ENCODE results near the gene FLT1. TPM values are rescaled to one million over a fixed set of nuclear protein-coding genes. Genes with fewer than 3 reads are reported as not detected.

Gene FLT1
- total RNA-seq, 1 donor from 2014 or later: 0.47 TPM

GRCh38 chr13:28440774-28441504 lies 54.0 kb downstream of the FLT1 start:
- peaks cover under 1% of the 10 kb centered on the region for H3K9me3 Mint-ChIP-seq
- H4K20me1 ChIP-seq (ENCODE audit: low read depth): no peaks in the 10 kb centered on the region

GRCh38 chr13:28438598-28439334 lies 56.2 kb downstream of the FLT1 start:
- peak overlapping the region; percentile 30 for H2AFZ ChIP-seq (replicated peaks)
- peaks cover 7% of the 10 kb centered on the region for H3K4me1 ChIP-seq
- no peaks in the 10 kb centered on the region for H3F3A ChIP-seq (ENCODE audit: low read depth)
- no peak for TF ChIP-seq EZH2 (IDR thresholded peaks at IDR 0.05)
- no peak for TF ChIP-seq EZH2phosphoT487 (IDR thresholded peaks at IDR 0.05)
- TF ChIP-seq CTCF (IDR thresholded peaks at IDR 0.05): no peak
- Mint-ChIP-seq H3K4me1 (peaks cover 23% of the 10 kb centered on the region), H3K27me3 (ENCODE audit: insufficient read depth, low read depth) (no peaks in the 10 kb centered on the region), H3K9me3 (no peaks in the 10 kb centered on the region), H3K36me3 (no peaks in the 10 kb centered on the region), H3K27ac (no peak overlapping the region), H3K4me3 (no peak overlapping the region)
- H3K36me3 ChIP-seq: no peaks in the 10 kb centered on the region
- peak overlapping the region; percentile 12 for H3K4me2 ChIP-seq
- H4K20me1 ChIP-seq (ENCODE audit: low read depth): no peaks in the 10 kb centered on the region
- no peaks in the 10 kb centered on the region for H3K9me3 ChIP-seq (ENCODE audit: low read depth)
- no peaks in the 10 kb centered on the region for H3K79me2 ChIP-seq (ENCODE audit: low read depth)
- no peak overlapping the region for H3K4me3 ChIP-seq
- peaks cover 5% of the 10 kb centered on the region for H3K27me3 ChIP-seq
- no peak overlapping the region for H3K9ac ChIP-seq
- no peak overlapping the region for H3K27ac ChIP-seq
- no peak for DNase-seq (ENCODE audit: low spot score)

More at GRCh38 chr13:28440774-28441504, 54.0 kb downstream of the FLT1 start:
- Histone ChIP-seq H3K27ac (no peak overlapping the region), H3K79me2 (ENCODE audit: low read depth) (no peaks in the 10 kb centered on the region), H2AFZ (replicated peaks) (no peak overlapping the region), H3K27me3 (peaks cover 5% of the 10 kb centered on the region), H3K4me1 (peaks cover 7% of the 10 kb centered on the region), H3K4me2 (no peak overlapping the region), H3K9me3 (ENCODE audit: low read depth) (no peaks in the 10 kb centered on the region), H3K36me3 (no peaks in the 10 kb centered on the region), H3F3A (ENCODE audit: low read depth) (no peaks in the 10 kb centered on the region), H3K4me3 (no peak overlapping the region), H3K9ac (no peak overlapping the region)
- no peak overlapping the region for H3K27ac Mint-ChIP-seq
- no peak for TF ChIP-seq EZH2phosphoT487 (IDR thresholded peaks at IDR 0.05)
- TF ChIP-seq CTCF (IDR thresholded peaks at IDR 0.05): no peak
- TF ChIP-seq EZH2 (IDR thresholded peaks at IDR 0.05): no peak
- no peak overlapping the region for H3K4me3 Mint-ChIP-seq
- peaks cover 20% of the 10 kb centered on the region for H3K4me1 Mint-ChIP-seq
- H3K36me3 Mint-ChIP-seq: no peaks in the 10 kb centered on the region
- DNase-seq (ENCODE audit: low spot score): no peak
- H3K27me3 Mint-ChIP-seq (ENCODE audit: insufficient read depth, low read depth): no peaks in the 10 kb centered on the region

- no peaks in the 10 kb centered on the region for H3K27me3 Mint-ChIP-seq (ENCODE audit: insufficient read depth, low read depth)
- H3K36me3 Mint-ChIP-seq: no peaks in the 10 kb centered on the region
- Histone ChIP-seq H3K9ac (no peak overlapping the region), H3F3A (ENCODE audit: low read depth) (no peaks in the 10 kb centered on the region), H3K27me3 (peaks cover 5% of the 10 kb centered on the region), H3K4me3 (no peak overlapping the region), H4K20me1 (ENCODE audit: low read depth) (no peaks in the 10 kb centered on the region), H3K9me3 (ENCODE audit: low read depth) (no peaks in the 10 kb centered on the region), H3K79me2 (ENCODE audit: low read depth) (no peaks in the 10 kb centered on the region), H3K27ac (no peak overlapping the region), H3K4me2 (no peak overlapping the region), H3K36me3 (no peaks in the 10 kb centered on the region), H2AFZ (replicated peaks) (no peak overlapping the region), H3K4me1 (peaks cover 13% of the 10 kb centered on the region)
- H3K9me3 Mint-ChIP-seq: no peaks in the 10 kb centered on the region
- H3K27ac Mint-ChIP-seq: peak overlapping the region; percentile 29
- H3K4me1 Mint-ChIP-seq: peaks cover 28% of the 10 kb centered on the region
- no peak overlapping the region for H3K4me3 Mint-ChIP-seq
- no peak for TF ChIP-seq EZH2phosphoT487 (IDR thresholded peaks at IDR 0.05)
- TF ChIP-seq EZH2 (IDR thresholded peaks at IDR 0.05): no peak
- TF ChIP-seq CTCF (IDR thresholded peaks at IDR 0.05): no peak
- DNase-seq (ENCODE audit: low spot score): no peak
These were observed 56.9 kb downstream of the FLT1 start for GRCh38 chr13:28438067-28438466.

All from neural progenitor cell (in vitro differentiated cells).